GM12865 (cell line): ENCODE results near the gene L1CAM.

Experiments
- DNase-seq: peaks from one replicate; pipeline ENCODE4 v3.0.0; 2010; ENCODE audit warnings: low read depth
- H3K4me3 ChIP-seq: 2 replicates; pipeline ENCODE4 v1.5.1; 2011; ENCODE audit warnings: mild to moderate bottlenecking, low read depth, low read length, control low read depth
- CTCF ChIP-seq: IDR thresholded peaks from 2 replicates; pipeline ENCODE4 v1.5.1; 2011; ENCODE audit warnings: low read length, control low read depth, low read depth, inconsistent platforms; ENCODE audit not compliant: insufficient read depth; ENCODE audit errors: missing control alignments

Gene L1CAM

GRCh38 chrX:153900831-153901752 lies 15.1 kb upstream of the L1CAM start:
- no peak for TF ChIP-seq CTCF
- peak; percentile 82 for DNase-seq
- peak overlapping the region; percentile 10 for H3K4me3 ChIP-seq

- H3K4me3 ChIP-seq = no peak overlapping the region
- no peak for DNase-seq
- TF ChIP-seq CTCF = no peak
These were observed 11.9 kb upstream of the L1CAM start for GRCh38 chrX:153897899-153898298.

GRCh38 chrX:153889123-153889522 lies 3.1 kb upstream of the L1CAM start:
- TF ChIP-seq CTCF = no peak
- DNase-seq = no peak
- H3K4me3 ChIP-seq = no peak overlapping the region

- no peak for DNase-seq
- TF ChIP-seq CTCF = no peak
- no peak overlapping the region for H3K4me3 ChIP-seq
These were observed 2.4 kb upstream of the L1CAM start for GRCh38 chrX:153888344-153888743.

- H3K4me3 ChIP-seq = no peak overlapping the region
- DNase-seq = no peak
- no peak for TF ChIP-seq CTCF
These were observed 1.4 kb upstream of the L1CAM start for GRCh38 chrX:153887385-153887784.

- no peak for TF ChIP-seq CTCF
- no peak for DNase-seq
- no peak overlapping the region for H3K4me3 ChIP-seq
These were observed 942 bp upstream of the L1CAM start for GRCh38 chrX:153886915-153887314.
